ENCODE results near the gene OLFML2A. TPM values are rescaled to one million over a fixed set of nuclear protein-coding genes. Genes with fewer than 3 reads are reported as not detected.

OLFML2A gene
- total and polyA plus RNA-seq, 2 of the 13 experiments (the other 11 are each of a cell fraction or from before 2014, with no cell fraction given), result 0.01 to 0.02 TPM

DNA sequence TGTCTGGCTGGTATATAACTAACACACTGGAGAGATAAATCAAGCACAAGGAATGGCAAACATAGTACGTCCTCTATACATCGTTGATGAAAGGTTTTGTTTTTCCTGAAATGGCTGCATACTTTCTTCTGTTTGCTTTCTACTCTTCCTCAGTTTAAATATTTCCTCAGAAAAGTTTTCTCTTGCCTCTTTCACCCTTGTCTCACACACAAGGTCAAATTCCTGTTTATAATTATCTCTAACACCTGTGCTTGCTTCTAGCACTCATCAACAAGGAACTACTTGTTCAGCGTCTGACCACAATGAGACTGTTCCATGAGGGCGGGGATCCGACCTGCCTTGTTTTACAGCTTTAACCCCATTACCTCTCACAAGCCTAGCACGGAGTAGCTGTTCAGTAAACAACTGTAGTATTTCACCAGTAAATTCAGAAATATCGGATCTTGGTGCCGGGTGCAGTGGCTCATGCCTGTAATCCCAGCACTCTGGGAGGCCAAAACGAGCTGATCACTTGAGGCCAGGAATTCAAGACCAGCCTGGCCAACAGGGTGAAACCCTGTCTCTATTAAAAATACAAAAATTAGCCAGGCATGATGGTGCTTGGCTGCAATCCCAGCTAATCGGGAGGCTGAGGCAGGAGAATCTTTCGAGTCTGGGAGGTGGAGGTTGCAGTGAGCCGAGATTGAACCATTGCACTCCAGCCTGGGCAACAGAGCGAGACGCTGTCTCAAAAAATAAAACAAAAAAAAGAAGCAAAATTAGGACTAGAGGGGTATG lies 42.8 kb upstream of the OLFML2A start (continued):
- TF ChIP-seq, protein P1, sequence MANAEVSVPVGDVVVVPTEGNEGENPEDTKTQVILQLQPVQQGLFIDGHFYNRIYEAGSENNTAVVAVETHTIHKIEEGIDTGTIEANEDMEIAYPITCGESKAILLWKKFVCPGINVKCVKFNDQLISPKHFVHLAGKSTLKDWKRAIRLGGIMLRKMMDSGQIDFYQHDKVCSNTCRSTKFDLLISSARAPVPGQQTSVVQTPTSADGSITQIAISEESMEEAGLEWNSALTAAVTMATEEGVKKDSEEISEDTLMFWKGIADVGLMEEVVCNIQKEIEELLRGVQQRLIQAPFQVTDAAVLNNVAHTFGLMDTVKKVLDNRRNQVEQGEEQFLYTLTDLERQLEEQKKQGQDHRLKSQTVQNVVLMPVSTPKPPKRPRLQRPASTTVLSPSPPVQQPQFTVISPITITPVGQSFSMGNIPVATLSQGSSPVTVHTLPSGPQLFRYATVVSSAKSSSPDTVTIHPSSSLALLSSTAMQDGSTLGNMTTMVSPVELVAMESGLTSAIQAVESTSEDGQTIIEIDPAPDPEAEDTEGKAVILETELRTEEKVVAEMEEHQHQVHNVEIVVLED (CRISPR knock-in tag; IDR thresholded peaks at IDR 0.05; ENCODE audit: borderline replicate concordance), result peak; percentile 23; the same call in 1 of the 2 replicates
- TF ChIP-seq ZBTB8A (CRISPR knock-in tag; IDR thresholded peaks at IDR 0.05; ENCODE audit: borderline replicate concordance, low read depth) (no peak), PHF5A (CRISPR knock-in tag; IDR thresholded peaks at IDR 0.05; ENCODE audit: low read depth, unreplicated experiment) (peak; percentile 51), ELF3 (CRISPR knock-in tag; IDR thresholded peaks at IDR 0.05) (peak; percentile 82), ZNF430 (CRISPR knock-in tag; IDR thresholded peaks at IDR 0.05) (no peak), NBN (conservative IDR thresholded peaks at IDR 0.05) (no peak), CEBPB (IDR thresholded peaks at IDR 0.05; ENCODE audit: borderline replicate concordance, low read depth, low read length) (no peak), SP1 (IDR thresholded peaks at IDR 0.05) (no peak), SP1 (CRISPR knock-in tag; IDR thresholded peaks at IDR 0.05) (no peak), KDM1A (CRISPR knock-in tag; IDR thresholded peaks at IDR 0.05) (peak; percentile 55; the same call in 1 of the 2 replicates), SNAPC2 (CRISPR knock-in tag; IDR thresholded peaks at IDR 0.05) (0 out of 2 replicates have a peak, but pooled peaks have one; percentile 38), CREM (IDR thresholded peaks at IDR 0.05) (peak; percentile 73), CREM (CRISPR knock-in tag; IDR thresholded peaks at IDR 0.05) (no peak), TAF1 (CRISPR knock-in tag; IDR thresholded peaks at IDR 0.05) (no peak), ESRRA (CRISPR knock-in tag; IDR thresholded peaks at IDR 0.05; ENCODE audit: low read depth) (peak; percentile 69)
- TF ChIP-seq, protein P2, sequence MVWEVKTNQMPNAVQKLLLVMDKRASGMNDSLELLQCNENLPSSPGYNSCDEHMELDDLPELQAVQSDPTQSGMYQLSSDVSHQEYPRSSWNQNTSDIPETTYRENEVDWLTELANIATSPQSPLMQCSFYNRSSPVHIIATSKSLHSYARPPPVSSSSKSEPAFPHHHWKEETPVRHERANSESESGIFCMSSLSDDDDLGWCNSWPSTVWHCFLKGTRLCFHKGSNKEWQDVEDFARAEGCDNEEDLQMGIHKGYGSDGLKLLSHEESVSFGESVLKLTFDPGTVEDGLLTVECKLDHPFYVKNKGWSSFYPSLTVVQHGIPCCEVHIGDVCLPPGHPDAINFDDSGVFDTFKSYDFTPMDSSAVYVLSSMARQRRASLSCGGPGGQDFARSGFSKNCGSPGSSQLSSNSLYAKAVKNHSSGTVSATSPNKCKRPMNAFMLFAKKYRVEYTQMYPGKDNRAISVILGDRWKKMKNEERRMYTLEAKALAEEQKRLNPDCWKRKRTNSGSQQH (CRISPR knock-in tag; IDR thresholded peaks at IDR 0.05; ENCODE audit: low read depth), result no peak
- TF ChIP-seq, protein P3, sequence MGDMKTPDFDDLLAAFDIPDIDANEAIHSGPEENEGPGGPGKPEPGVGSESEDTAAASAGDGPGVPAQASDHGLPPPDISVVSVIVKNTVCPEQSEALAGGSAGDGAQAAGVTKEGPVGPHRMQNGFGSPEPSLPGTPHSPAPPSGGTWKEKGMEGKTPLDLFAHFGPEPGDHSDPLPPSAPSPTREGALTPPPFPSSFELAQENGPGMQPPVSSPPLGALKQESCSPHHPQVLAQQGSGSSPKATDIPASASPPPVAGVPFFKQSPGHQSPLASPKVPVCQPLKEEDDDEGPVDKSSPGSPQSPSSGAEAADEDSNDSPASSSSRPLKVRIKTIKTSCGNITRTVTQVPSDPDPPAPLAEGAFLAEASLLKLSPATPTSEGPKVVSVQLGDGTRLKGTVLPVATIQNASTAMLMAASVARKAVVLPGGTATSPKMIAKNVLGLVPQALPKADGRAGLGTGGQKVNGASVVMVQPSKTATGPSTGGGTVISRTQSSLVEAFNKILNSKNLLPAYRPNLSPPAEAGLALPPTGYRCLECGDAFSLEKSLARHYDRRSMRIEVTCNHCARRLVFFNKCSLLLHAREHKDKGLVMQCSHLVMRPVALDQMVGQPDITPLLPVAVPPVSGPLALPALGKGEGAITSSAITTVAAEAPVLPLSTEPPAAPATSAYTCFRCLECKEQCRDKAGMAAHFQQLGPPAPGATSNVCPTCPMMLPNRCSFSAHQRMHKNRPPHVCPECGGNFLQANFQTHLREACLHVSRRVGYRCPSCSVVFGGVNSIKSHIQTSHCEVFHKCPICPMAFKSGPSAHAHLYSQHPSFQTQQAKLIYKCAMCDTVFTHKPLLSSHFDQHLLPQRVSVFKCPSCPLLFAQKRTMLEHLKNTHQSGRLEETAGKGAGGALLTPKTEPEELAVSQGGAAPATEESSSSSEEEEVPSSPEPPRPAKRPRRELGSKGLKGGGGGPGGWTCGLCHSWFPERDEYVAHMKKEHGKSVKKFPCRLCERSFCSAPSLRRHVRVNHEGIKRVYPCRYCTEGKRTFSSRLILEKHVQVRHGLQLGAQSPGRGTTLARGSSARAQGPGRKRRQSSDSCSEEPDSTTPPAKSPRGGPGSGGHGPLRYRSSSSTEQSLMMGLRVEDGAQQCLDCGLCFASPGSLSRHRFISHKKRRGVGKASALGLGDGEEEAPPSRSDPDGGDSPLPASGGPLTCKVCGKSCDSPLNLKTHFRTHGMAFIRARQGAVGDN (CRISPR knock-in tag; IDR thresholded peaks at IDR 0.05), result peak; percentile 23; the same call in 1 of the 2 replicates
- TF ChIP-seq, protein P4, sequence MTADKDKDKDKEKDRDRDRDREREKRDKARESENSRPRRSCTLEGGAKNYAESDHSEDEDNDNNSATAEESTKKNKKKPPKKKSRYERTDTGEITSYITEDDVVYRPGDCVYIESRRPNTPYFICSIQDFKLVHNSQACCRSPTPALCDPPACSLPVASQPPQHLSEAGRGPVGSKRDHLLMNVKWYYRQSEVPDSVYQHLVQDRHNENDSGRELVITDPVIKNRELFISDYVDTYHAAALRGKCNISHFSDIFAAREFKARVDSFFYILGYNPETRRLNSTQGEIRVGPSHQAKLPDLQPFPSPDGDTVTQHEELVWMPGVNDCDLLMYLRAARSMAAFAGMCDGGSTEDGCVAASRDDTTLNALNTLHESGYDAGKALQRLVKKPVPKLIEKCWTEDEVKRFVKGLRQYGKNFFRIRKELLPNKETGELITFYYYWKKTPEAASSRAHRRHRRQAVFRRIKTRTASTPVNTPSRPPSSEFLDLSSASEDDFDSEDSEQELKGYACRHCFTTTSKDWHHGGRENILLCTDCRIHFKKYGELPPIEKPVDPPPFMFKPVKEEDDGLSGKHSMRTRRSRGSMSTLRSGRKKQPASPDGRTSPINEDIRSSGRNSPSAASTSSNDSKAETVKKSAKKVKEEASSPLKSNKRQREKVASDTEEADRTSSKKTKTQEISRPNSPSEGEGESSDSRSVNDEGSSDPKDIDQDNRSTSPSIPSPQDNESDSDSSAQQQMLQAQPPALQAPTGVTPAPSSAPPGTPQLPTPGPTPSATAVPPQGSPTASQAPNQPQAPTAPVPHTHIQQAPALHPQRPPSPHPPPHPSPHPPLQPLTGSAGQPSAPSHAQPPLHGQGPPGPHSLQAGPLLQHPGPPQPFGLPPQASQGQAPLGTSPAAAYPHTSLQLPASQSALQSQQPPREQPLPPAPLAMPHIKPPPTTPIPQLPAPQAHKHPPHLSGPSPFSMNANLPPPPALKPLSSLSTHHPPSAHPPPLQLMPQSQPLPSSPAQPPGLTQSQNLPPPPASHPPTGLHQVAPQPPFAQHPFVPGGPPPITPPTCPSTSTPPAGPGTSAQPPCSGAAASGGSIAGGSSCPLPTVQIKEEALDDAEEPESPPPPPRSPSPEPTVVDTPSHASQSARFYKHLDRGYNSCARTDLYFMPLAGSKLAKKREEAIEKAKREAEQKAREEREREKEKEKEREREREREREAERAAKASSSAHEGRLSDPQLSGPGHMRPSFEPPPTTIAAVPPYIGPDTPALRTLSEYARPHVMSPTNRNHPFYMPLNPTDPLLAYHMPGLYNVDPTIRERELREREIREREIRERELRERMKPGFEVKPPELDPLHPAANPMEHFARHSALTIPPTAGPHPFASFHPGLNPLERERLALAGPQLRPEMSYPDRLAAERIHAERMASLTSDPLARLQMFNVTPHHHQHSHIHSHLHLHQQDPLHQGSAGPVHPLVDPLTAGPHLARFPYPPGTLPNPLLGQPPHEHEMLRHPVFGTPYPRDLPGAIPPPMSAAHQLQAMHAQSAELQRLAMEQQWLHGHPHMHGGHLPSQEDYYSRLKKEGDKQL (CRISPR knock-in tag; IDR thresholded peaks at IDR 0.05; ENCODE audit: low read depth), result peak; percentile 66; the same call in 1 of the 2 replicates

Measured in HepG2 (cell line).